Raji (cell line): ENCODE results near the gene HPRT1.

ENCODE experiments used
- POLR2A ChIP-seq: IDR thresholded peaks from 2 replicates; pipeline ENCODE4 v1.6.1; 2011; ENCODE audit warnings: low read depth, low read length, control low read depth; ENCODE audit not compliant: insufficient read depth

The HPRT1 gene

DNA sequence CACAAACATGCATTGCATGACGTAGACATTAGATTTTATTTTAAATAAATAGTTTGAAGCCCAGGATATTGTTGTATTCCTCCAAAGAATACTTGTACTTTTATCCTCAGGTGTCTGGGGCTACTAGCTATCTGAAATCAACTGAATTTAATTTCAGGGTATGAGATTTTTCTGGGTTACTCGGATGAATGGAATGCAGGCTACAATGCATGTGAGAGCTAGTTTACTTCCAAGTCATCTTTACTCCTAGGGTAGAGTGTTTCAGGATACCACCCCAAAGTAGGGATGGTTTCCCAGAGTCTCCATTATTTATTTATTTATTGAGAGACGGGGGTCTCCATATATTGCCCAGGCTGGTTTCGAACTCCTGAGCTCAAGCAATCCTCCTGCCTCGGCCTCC lies 66.4 kb downstream of the HPRT1 start:
- TF ChIP-seq POLR2A: no peak

DNA sequence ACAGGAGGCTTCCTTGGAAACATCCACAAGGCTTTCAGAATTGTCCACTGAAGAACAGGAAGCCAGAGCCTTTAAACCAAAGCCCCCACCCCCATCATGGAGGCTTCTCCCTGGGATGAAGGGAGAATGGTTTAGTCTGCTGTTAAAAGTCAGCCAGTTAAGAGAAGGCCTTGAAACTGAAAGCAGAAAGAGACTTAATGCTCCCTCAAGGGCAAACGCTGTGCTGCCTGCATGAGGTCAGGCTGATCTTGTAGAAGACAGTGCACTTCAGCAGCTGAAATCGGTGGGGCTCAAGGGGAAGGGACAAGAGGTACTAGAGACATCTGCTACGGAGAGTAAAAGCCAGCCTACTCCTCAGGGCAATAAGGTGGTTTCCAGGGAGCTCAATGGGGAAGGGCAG lies 69.0 kb downstream of the HPRT1 start:
- no peak for TF ChIP-seq POLR2A

DNA sequence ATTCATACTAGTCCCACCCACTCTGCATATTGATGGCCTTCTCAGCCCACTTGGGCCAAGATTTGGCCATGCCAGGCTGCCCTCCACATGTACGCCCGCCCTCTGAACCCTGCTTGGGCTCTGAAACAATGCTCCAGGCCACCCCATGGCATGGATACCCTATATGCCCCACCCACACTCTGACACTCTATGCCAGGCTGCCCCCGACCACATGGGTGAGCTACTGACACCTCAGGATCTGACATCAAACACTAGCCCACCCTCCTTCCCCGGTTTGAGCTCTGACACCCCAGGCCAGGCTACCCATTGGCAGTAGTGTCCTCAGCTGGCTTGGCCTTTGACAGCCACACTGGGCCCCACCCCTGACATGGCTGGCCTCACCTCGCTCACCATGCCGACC lies 69.5 kb downstream of the HPRT1 start:
- TF ChIP-seq POLR2A: no peak

DNA sequence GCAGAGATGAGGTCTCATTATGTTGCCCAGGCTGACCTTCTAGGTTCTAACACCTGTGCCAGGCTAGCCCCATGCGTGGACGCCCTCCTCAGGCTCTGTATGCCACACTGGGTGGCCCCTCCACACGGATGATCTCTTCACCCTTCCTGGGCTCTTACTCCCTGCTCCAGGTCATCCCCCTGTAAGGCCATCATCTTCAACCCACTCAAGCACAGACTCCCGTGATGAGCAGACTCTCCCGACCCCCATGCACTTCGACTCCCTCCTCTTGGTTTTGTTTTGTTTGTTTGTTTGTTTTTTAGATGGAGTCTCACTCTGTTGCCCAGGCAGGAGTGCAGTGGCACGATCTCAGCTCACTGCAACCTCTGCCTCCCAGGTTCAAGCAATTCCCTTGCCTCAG lies 70.9 kb downstream of the HPRT1 start:
- TF ChIP-seq POLR2A: no peak

DNA sequence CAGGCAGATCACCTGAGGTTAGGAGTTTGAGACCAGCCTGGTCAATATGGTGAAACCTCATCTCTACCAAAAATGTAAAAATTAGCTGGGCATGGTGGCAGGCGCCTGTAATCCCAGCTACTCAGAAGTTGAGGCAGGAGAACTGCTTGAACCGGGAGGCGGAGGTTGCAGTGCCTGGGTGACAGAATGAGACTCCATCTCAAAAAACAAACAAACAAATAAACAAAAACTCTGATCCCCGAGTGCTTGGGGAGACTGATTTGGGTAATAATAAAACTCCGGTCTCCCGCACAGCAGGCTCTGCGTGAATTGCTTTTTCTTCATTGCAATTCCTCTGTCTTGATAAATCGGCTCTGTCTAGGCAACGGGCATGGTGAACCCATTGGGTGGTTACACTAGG lies 73.4 kb downstream of the HPRT1 start:
- no peak for TF ChIP-seq POLR2A

DNA sequence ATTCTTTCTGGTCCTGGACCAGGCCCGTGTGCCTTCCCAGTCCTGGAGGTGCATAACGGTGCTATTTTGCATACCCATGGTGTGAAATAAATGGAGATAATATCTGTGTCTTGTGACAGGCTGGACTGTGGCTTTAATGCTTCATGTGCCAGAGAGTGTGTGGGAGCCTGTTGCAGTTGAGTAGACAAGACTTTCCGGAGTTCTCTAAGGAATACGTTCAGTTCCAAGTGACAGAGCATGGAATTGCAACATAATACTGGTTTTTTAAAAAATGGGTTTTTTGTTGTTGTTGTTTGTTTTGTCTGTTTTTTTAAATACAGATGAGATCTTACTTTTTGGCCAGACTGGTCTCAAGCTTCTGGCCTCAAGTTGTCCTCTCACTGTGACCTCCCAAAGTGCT lies 74.0 kb downstream of the HPRT1 start:
- TF ChIP-seq POLR2A: no peak

DNA sequence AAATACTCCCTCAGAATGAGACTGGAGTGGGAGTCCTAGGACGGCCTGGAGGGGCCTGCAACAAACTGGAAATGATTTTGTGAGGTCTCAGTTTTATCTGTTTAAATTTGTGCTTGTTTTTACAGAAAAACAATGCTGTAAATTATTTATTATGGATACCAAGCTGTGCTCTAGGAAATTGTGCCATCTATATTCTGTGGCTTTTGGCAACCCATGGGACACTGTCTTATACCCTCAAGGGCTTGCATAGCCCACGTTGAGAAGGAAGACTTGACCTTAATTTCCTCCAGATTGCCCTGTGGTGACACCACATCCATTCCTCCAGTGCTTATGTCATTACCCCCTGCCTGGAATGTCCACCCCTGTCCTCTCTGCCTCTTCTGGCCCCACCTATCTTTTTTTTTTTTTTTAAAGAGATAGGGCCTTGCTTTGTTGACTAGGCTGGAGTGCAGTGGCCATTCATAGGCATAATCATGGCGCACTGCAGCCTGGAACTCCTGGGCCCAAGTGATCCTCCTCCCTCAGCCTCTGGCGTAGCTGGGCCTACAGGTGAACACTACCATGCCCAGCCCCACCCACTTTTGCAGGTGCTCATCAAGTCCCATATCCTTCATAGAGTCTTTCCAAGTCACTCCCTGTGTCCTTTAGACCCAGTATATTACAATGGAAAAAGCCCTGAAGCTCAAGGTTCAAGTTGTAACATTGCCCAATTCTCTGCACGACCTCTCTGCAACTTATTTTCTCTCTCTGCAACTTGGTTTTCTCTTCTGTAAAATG lies 77.4 kb downstream of the HPRT1 start:
- TF ChIP-seq POLR2A: no peak

DNA sequence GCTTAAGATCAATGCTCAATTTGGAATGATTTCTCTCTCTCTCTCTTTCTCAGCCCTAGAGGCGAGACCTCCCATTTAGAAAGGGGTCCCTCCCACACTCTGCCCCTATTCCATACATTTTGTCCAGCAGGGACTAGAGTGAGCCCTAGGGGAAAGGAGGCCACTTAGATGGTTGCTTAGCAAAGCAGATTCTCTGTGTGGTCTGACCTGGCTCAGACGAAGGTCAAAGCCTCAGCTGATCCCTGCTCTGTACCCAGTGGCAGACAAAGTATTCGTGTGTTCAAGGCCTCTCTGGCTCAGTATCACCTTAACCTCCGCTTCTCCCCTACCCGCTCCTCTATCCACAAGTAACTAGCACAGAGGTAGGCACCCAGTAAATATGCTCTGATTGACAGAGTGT lies 78.4 kb downstream of the HPRT1 start:
- no peak for TF ChIP-seq POLR2A

DNA sequence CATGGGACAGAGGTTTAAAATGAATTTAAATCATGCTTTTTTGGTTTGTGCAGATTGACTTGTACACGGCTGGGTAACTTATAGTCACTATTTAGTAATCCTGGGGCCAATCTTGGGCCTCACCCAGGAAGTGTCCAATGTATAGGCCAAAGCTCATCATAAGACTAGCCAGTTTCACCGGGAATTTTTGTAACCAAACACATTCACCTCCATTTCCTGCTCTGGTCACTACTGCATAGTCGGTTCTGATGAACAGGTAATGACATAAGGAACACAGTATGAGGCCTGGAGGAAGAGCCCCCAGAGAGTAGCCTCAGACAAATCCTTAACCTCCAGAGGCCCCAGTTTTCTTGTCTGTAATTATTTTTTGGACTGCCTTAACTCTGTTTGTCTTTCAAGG lies 81.9 kb downstream of the HPRT1 start:
- TF ChIP-seq POLR2A: no peak

DNA sequence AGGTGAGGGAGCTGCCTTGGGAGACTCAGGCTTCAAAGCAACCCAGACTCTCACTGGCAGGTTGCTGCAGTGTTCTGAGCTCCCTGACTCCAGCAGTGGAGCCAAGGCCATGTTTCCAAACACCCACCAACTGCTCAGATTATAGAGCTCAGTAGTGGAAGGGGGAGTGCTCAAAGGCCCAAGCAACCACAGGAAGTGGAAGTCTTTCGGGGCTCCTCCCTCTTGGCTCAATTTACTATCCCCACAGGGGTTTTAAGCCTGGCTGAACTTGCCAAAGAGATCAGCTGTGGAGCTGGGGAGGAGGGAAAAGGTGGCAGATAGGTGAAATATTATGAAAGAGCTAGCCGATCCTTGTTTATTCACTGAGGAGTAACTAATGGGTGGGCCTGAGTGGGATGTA lies 82.5 kb downstream of the HPRT1 start:
- no peak for TF ChIP-seq POLR2A

DNA sequence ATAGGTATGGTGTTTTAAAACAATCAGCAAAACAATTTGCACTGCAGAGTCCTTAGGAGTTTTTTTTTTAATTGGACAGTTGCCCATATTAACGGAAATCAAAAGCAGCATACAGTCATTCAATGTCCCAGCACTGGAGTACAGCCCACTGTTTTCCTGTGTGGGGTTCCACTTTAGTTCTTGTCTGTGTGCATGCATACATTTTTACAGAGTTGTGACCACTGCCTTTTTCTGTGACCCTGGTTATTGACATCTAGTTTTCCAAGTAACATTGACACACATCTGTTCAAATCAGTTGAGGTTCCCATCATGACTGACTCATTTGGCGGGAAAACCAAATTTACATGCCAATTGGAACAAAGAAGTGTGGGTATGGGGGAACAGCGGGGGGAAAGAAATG lies 83.3 kb downstream of the HPRT1 start:
- no peak for TF ChIP-seq POLR2A

DNA sequence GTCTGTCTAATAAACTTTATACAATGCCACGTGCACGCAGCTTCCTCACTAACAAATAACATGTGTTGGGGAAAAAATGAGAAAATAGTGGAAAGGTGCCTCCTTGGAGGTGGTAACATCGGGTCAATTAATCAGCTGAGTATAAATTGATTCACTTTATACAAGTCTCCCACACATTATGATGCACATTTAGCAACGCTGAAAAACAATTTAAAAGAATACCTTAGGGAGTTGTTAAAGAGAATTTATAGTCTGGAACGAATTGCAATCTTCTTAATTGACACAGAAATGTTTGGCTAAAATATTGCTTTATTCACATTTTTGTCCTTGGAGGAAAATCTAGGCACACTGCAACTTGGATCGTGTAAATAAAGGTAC lies 84.2 kb downstream of the HPRT1 start:
- TF ChIP-seq POLR2A: no peak

DNA sequence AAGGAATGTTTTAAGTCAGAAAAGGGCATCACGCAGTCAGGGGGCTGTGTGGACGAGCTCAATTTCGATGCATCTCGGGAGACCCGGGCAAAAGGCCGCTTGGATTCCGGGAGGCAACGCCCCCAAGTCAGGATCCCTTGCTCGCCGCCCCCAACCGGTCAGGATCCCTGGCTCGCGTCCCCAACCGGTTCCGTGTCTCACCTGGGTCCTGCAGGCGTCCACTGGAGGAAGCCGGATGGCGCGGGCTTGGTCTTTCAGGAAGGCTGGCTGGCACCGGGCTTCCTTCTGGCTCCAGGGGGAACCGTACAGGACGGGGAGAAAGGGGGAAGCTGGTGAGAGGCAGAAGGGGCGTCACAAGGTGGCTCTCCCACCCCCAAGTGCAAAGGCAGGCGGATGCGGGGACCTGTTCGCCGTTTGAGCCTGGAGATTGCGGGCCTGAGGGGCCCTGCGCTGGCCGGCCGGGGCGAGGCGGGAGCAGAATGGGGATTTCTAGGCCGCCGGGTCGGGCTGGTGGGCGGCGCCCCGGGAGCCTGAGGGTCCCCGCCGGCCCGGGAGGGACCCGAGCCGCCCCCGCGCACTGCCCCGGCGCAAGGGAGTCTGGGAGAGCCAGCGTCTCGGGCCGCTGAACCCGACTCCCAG lies 84.7 kb downstream of the HPRT1 start:
- TF ChIP-seq POLR2A: no peak

DNA sequence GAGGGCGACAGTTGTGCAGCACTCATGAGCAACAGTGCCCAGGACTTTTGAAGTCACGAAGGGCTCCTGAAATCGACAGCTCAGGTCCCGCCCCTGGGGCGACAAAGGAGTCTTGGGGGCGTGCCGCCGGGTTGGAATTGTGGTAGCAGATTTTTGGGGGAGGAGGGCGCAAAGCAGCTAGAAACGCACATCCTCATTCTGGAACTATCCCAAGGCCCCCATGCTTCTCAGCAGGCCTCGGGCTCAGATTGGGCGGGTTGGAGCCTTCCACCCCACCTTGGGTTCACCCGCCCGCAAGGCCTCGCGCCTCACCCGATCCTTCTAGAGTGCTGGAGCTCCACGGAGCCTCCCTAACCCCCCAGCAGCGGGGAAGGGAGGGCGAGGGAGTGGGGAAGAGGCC lies 85.5 kb downstream of the HPRT1 start:
- no peak for TF ChIP-seq POLR2A

DNA sequence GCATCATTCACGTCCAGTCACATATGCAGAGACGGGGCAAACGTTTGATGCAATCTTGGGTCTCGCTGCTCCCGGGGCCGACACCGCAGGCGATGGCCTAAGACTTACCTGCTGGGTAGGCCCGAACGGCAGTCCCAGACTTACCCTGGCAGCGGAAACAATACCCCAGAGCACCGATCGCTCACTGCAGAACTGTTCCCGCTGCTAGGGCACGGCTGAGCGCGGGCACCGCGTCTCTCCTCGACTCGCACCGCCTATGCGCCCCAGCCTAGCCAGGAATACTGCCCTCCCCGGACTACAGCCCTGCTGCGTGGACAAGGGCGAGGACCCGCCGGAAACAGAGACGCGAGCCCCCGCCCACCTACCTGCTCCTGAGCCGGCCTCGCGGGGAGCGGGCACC lies 86.2 kb downstream of the HPRT1 start:
- no peak for TF ChIP-seq POLR2A

DNA sequence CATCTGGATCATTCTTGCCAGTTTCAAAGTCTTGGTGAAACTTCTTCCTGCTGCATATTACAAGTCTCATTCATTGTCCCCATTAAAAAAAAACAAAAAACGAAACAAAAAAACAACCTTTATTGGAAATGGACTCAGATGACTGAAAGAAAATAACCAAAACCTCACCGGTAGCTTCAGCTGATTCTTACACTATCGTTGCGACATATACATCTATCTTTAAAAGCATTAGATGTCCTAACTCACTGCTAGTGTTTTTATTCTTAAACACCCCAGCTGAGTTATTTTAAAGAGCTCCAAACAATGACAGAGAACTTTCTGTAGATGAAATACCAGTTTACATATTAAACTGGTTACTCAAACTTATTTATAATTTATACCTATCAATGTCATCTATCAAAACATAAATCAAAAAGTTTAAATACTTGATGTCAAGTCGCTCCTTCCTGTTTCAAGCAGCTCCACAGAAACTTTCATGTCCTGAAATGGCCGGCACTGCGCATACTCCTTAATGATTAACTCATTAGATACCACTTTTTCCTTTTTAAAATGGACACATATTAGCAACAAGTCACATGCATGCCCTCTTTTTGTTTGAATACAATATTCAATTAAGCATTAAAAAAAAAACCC lies 87.2 kb downstream of the HPRT1 start:
- TF ChIP-seq POLR2A: no peak
